DLD1 (cell line): ENCODE results near the gene RAMACL.
"Not testable (repeated sequence)": the region's sequence is repeated elsewhere in the genome, so short reads cannot be mapped to it uniquely, and the experiment has no call there.

Experiments used
- in situ Hi-C: cut with HindIII; loops from 2 replicates; pipeline ENCODE4 v1.10.0; 2017; ENCODE audit warnings: low sequenced_read_pairs

The RAMACL gene

GRCh38 chr6:166586424-166587156, at the start of gene RAMACL:
RAMACL (minus strand) TSS chr6:166586678; CDS start chr6:166586477, 201 bp downstream.
- in situ Hi-C loops, result no loop called here

GRCh38 chr6:166635013-166635970, 48.8 kb upstream of the RAMACL start:
- in situ Hi-C loops, result no loop called here

GRCh38 chr6:166634581-166634980, 48.1 kb upstream of the RAMACL start:
- in situ Hi-C loops, result not testable (repeated sequence)

- in situ Hi-C loops, result no loop called here
Measured at GRCh38 chr6:166633732-166634535, 47.5 kb upstream of the RAMACL start.

GRCh38 chr6:166632731-166633130, 46.3 kb upstream of the RAMACL start:
- in situ Hi-C loops, result no loop called here

GRCh38 chr6:166630462-166630861, 44.0 kb upstream of the RAMACL start:
- in situ Hi-C loops, result no loop called here

GRCh38 chr6:166629628-166630027, 43.1 kb upstream of the RAMACL start:
- in situ Hi-C loops, result no loop called here

- in situ Hi-C loops, result no loop called here
Measured at GRCh38 chr6:166627875-166628801, 41.7 kb upstream of the RAMACL start.

- in situ Hi-C loops, result no loop called here
Measured at GRCh38 chr6:166627033-166627874, 40.8 kb upstream of the RAMACL start, which contains the start of gene RPS6KA2. RPS6KA2 (minus strand) TSS chr6:166627251; CDS start chr6:166627019, 232 bp downstream.

- in situ Hi-C loops, result no loop called here
Measured at GRCh38 chr6:166626177-166627032, 39.9 kb upstream of the RAMACL start.

- in situ Hi-C loops, result no loop called here
Measured at GRCh38 chr6:166625356-166625755, 38.9 kb upstream of the RAMACL start.

- in situ Hi-C loops, result no loop called here
Measured at GRCh38 chr6:166624275-166624674, 37.8 kb upstream of the RAMACL start.

- in situ Hi-C loops, result no loop called here
Measured at GRCh38 chr6:166623318-166623717, 36.8 kb upstream of the RAMACL start.

- in situ Hi-C loops, result no loop called here
Measured at GRCh38 chr6:166621114-166621540, 34.6 kb upstream of the RAMACL start.

GRCh38 chr6:166620478-166621113, 34.1 kb upstream of the RAMACL start:
- in situ Hi-C loops, result no loop called here

GRCh38 chr6:166619912-166620311, 33.4 kb upstream of the RAMACL start:
- in situ Hi-C loops, result no loop called here
